ENCODE data around the gene POM121C.
"Not testable (repeated sequence)": the region's sequence is repeated elsewhere in the genome, so short reads cannot be mapped to it uniquely, and the experiment has no call there.

The POM121C gene

GRCh38 chr7:75477457-75477856 lies 8.6 kb downstream of the POM121C start:
- H3K4me3 ChIP-seq (ENCODE audit: low read depth, low read length); in situ Hi-C loops (cut with HindIII; ENCODE audit: low sequenced_read_pairs); DNase-seq (ENCODE audit: low read depth, low spot score): not testable (repeated sequence)

- H3K4me3 ChIP-seq (ENCODE audit: low read depth, low read length); in situ Hi-C loops (cut with HindIII; ENCODE audit: low sequenced_read_pairs): not testable (repeated sequence)
Measured at GRCh38 chr7:75470166-75470565, 15.9 kb downstream of the POM121C start.

GRCh38 chr7:75460541-75460940 lies 25.6 kb downstream of the POM121C start:
- in situ Hi-C loops (cut with HindIII; ENCODE audit: low sequenced_read_pairs); H3K4me3 ChIP-seq (ENCODE audit: low read depth, low read length); DNase-seq (ENCODE audit: low read depth, low spot score): not testable (repeated sequence)

More at GRCh38 chr7:75470166-75470565, 15.9 kb downstream of the POM121C start:
- DNase-seq (ENCODE audit: low read depth, low spot score), result not testable (repeated sequence)

GRCh38 chr7:75458034-75458433 lies 28.1 kb downstream of the POM121C start:
- H3K4me3 ChIP-seq (ENCODE audit: low read depth, low read length); in situ Hi-C loops (cut with HindIII; ENCODE audit: low sequenced_read_pairs); DNase-seq (ENCODE audit: low read depth, low spot score): not testable (repeated sequence)

- in situ Hi-C loops (cut with HindIII; ENCODE audit: low sequenced_read_pairs), result not testable (repeated sequence)
Measured at GRCh38 chr7:75456403-75456802, 29.7 kb downstream of the POM121C start.

GRCh38 chr7:75452494-75452955 lies 33.6 kb downstream of the POM121C start:
- DNase-seq (ENCODE audit: low read depth, low spot score); in situ Hi-C loops (cut with HindIII; ENCODE audit: low sequenced_read_pairs): not testable (repeated sequence)

More at GRCh38 chr7:75456403-75456802, 29.7 kb downstream of the POM121C start:
- DNase-seq (ENCODE audit: low read depth, low spot score); H3K4me3 ChIP-seq (ENCODE audit: low read depth, low read length): not testable (repeated sequence)

GRCh38 chr7:75449946-75450345 lies 36.2 kb downstream of the POM121C start:
- DNase-seq (ENCODE audit: low read depth, low spot score); in situ Hi-C loops (cut with HindIII; ENCODE audit: low sequenced_read_pairs); H3K4me3 ChIP-seq (ENCODE audit: low read depth, low read length): not testable (repeated sequence)

More at GRCh38 chr7:75452494-75452955, 33.6 kb downstream of the POM121C start:
- TF ChIP-seq CTCF (IDR thresholded peaks at IDR 0.05; ENCODE audit: low read depth, low read length), result peak; percentile 24
- not testable (repeated sequence) for H3K4me3 ChIP-seq (ENCODE audit: low read depth, low read length)

- DNase-seq (ENCODE audit: low read depth, low spot score), result peak; percentile 9
- in situ Hi-C loops (cut with HindIII; ENCODE audit: low sequenced_read_pairs), result not testable (repeated sequence)
- H3K4me3 ChIP-seq (ENCODE audit: low read depth, low read length), result peak overlapping the region; percentile 51
Measured at GRCh38 chr7:75442465-75443111, 43.5 kb downstream of the POM121C start.

- peak overlapping the region; percentile 37 for H3K4me3 ChIP-seq (ENCODE audit: low read depth, low read length)
- in situ Hi-C loops (cut with HindIII; ENCODE audit: low sequenced_read_pairs); DNase-seq (ENCODE audit: low read depth, low spot score): not testable (repeated sequence)
Measured at GRCh38 chr7:75442101-75442464, 44.0 kb downstream of the POM121C start.

GRCh38 chr7:75439000-75439399 lies 47.1 kb downstream of the POM121C start:
- in situ Hi-C loops (cut with HindIII; ENCODE audit: low sequenced_read_pairs); H3K4me3 ChIP-seq (ENCODE audit: low read depth, low read length); DNase-seq (ENCODE audit: low read depth, low spot score): not testable (repeated sequence)

GRCh38 chr7:75423481-75423880 lies 62.6 kb downstream of the POM121C start:
- in situ Hi-C loops (cut with HindIII; ENCODE audit: low sequenced_read_pairs); H3K4me3 ChIP-seq (ENCODE audit: low read depth, low read length); DNase-seq (ENCODE audit: low read depth, low spot score): not testable (repeated sequence)

- in situ Hi-C loops (cut with HindIII; ENCODE audit: low sequenced_read_pairs); H3K4me3 ChIP-seq (ENCODE audit: low read depth, low read length); DNase-seq (ENCODE audit: low read depth, low spot score): not testable (repeated sequence)
Measured at GRCh38 chr7:75421798-75422710, 64.0 kb downstream of the POM121C start.

GRCh38 chr7:75420152-75420551 lies 65.9 kb downstream of the POM121C start:
- in situ Hi-C loops (cut with HindIII; ENCODE audit: low sequenced_read_pairs); DNase-seq (ENCODE audit: low read depth, low spot score); H3K4me3 ChIP-seq (ENCODE audit: low read depth, low read length): not testable (repeated sequence)

- DNase-seq (ENCODE audit: low read depth, low spot score); in situ Hi-C loops (cut with HindIII; ENCODE audit: low sequenced_read_pairs); H3K4me3 ChIP-seq (ENCODE audit: low read depth, low read length): not testable (repeated sequence)
Measured at GRCh38 chr7:75419693-75420092, 66.4 kb downstream of the POM121C start.

GRCh38 chr7:75419210-75419609 lies 66.9 kb downstream of the POM121C start:
- in situ Hi-C loops (cut with HindIII; ENCODE audit: low sequenced_read_pairs); H3K4me3 ChIP-seq (ENCODE audit: low read depth, low read length); DNase-seq (ENCODE audit: low read depth, low spot score): not testable (repeated sequence)

- in situ Hi-C loops (cut with HindIII; ENCODE audit: low sequenced_read_pairs); H3K4me3 ChIP-seq (ENCODE audit: low read depth, low read length); DNase-seq (ENCODE audit: low read depth, low spot score): not testable (repeated sequence)
Measured at GRCh38 chr7:75418292-75418858, 67.7 kb downstream of the POM121C start.
